Measurements from ENCODE around the gene RNF217.

Gene RNF217

DNA sequence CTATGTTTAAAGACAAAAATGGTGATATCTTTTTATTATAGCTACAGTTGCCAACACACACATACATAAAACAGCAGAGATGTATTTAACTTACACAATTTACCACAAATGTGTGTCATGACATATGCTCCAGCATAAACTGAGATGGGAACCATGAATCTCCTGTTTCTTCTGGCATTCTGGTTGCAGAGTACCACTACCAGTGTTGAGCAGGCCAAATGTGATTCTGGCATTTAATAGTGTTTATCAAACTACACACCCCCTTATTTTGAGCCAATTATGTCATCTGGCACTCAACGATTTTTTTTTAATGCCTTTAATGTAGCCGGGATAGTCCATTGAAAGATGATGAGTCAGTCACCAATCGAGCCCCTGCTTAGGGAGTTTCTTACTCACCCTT, 132.3 kb downstream of the RNF217 start:
- Histone ChIP-seq H3K79me2 (ENCODE audit: insufficient read depth, low read depth) (no peaks in the 10 kb centered on the region), H3K27me3 (ENCODE audit: insufficient read depth, low read depth) (no peaks in the 10 kb centered on the region), H3K9ac (no peak overlapping the region), H2AFZ (ENCODE audit: low read depth) (no peak overlapping the region), H3K4me1 (ENCODE audit: low read depth, poor library complexity, severe bottlenecking) (peaks cover 4% of the 10 kb centered on the region), H3K36me3 (ENCODE audit: insufficient read depth) (no peaks in the 10 kb centered on the region), H3K27ac (no peak overlapping the region), H3K4me2 (no peak overlapping the region), H3K4me3 (IDR thresholded peaks at IDR 0.05; ENCODE audit: insufficient read depth, low read depth, low read length) (no peak overlapping the region), H4K20me1 (ENCODE audit: insufficient read depth) (no peaks in the 10 kb centered on the region)
- TF ChIP-seq CTCF (conservative IDR thresholded peaks at IDR 0.05; ENCODE audit: low read depth, low read length) = no peak

DNA sequence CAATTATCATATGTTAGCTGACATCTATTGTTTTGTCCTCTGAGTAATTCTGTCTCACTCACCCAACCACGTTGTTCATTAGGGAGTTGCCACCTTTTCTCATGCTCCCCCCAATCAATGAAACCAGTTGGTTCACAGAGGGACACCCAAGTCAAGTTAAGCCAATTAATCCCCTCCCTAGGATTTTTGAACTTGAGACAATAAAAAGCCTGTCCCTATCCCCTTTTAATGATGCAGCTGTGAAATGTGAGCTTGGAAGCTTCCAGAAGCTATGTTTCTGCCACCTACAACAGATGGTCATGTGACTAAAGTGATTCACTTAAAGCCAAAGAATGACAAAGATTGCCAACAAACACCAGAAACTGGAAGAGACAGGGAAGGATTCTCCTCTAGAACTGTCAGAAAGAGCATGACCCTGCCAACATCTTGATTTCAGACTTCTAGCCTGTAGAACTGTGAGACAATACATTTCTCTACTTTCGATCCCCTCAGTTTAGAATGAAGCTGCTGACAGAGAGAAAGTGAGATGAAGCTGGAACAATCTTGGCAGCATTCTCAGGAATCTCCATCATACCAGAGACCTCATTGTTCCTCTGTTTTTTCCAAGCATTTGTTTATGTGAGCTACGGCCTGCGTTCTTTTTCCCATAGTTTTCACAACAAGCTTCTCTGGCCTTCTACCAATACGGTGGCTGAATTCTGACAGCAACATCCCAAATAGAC, 133.5 kb downstream of the RNF217 start:
- Histone ChIP-seq H3K4me3 (IDR thresholded peaks at IDR 0.05; ENCODE audit: insufficient read depth, low read depth, low read length) (no peak overlapping the region), H3K36me3 (ENCODE audit: insufficient read depth) (no peaks in the 10 kb centered on the region), H3K27ac (no peak overlapping the region), H3K9ac (no peak overlapping the region), H3K79me2 (ENCODE audit: insufficient read depth, low read depth) (no peaks in the 10 kb centered on the region), H4K20me1 (ENCODE audit: insufficient read depth) (no peaks in the 10 kb centered on the region), H2AFZ (ENCODE audit: low read depth) (no peak overlapping the region), H3K4me1 (ENCODE audit: low read depth, poor library complexity, severe bottlenecking) (peaks cover 4% of the 10 kb centered on the region), H3K4me2 (no peak overlapping the region), H3K27me3 (ENCODE audit: insufficient read depth, low read depth) (no peaks in the 10 kb centered on the region)
- TF ChIP-seq CTCF (conservative IDR thresholded peaks at IDR 0.05; ENCODE audit: low read depth, low read length) = no peak

DNA sequence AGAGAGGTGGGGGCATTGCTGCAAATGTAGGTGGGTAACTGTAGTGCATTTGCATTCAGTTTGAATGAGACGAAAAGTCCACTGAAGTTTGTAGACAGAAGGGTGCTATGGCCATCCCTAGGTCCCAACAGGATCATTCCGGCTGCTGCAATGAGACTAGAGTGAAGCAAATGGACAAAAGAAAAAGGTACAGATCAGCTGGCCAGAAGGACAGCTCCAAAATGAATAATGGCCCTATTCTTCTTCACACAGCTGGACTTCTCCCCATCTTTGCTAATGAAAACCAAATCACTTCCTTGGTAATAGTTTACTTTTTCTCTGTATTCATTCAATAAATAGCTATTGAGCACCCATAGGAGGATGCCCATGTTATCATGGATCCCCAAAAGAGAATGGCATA, 134.9 kb downstream of the RNF217 start:
- TF ChIP-seq CTCF (conservative IDR thresholded peaks at IDR 0.05; ENCODE audit: low read depth, low read length) = no peak
- H3K9ac ChIP-seq = no peak overlapping the region
- no peak overlapping the region for H3K4me2 ChIP-seq
- no peak overlapping the region for H2AFZ ChIP-seq (ENCODE audit: low read depth)
- H3K27ac ChIP-seq = no peak overlapping the region
- no peaks in the 10 kb centered on the region for H3K36me3 ChIP-seq (ENCODE audit: insufficient read depth)
- H3K4me1 ChIP-seq (ENCODE audit: low read depth, poor library complexity, severe bottlenecking) = peaks cover 4% of the 10 kb centered on the region
- H3K79me2 ChIP-seq (ENCODE audit: insufficient read depth, low read depth) = no peaks in the 10 kb centered on the region
- H3K27me3 ChIP-seq (ENCODE audit: insufficient read depth, low read depth) = no peaks in the 10 kb centered on the region
- H4K20me1 ChIP-seq (ENCODE audit: insufficient read depth) = no peaks in the 10 kb centered on the region
- H3K4me3 ChIP-seq (IDR thresholded peaks at IDR 0.05; ENCODE audit: insufficient read depth, low read depth, low read length) = no peak overlapping the region

DNA sequence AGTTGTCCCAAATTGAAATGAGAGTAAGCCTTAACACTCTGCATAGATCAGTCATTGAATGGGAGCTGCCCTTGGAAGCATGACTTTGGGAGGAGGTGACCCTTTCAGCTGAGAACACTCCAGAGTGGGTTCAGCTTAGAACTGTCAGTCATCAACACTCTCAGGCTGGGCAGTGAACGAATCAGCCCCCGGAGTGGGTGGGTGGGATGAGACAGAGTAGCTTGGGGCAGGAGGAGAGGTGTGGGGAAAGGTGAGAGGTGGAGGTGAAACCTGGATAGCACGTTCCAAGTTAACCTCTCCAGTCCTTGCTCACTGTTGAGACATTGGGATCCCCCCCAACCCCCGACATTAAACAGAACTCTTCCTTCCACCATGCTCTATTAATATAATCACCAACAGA, 136.0 kb downstream of the RNF217 start:
- H3K79me2 ChIP-seq (ENCODE audit: insufficient read depth, low read depth) = no peaks in the 10 kb centered on the region
- no peak overlapping the region for H2AFZ ChIP-seq (ENCODE audit: low read depth)
- TF ChIP-seq CTCF (conservative IDR thresholded peaks at IDR 0.05; ENCODE audit: low read depth, low read length) = no peak
- H3K27ac ChIP-seq = no peak overlapping the region
- no peak overlapping the region for H3K4me3 ChIP-seq (IDR thresholded peaks at IDR 0.05; ENCODE audit: insufficient read depth, low read depth, low read length)
- no peak overlapping the region for H3K4me2 ChIP-seq
- H3K27me3 ChIP-seq (ENCODE audit: insufficient read depth, low read depth) = no peaks in the 10 kb centered on the region
- H3K9ac ChIP-seq = no peak overlapping the region
- no peaks in the 10 kb centered on the region for H4K20me1 ChIP-seq (ENCODE audit: insufficient read depth)
- H3K36me3 ChIP-seq (ENCODE audit: insufficient read depth) = no peaks in the 10 kb centered on the region
- peaks cover 4% of the 10 kb centered on the region for H3K4me1 ChIP-seq (ENCODE audit: low read depth, poor library complexity, severe bottlenecking)

Data from KMS-11 (cell line).